Measurements from ENCODE around the gene LDLRAD1.

GRCh38 chr1:54018635-54019034 lies 649 bp upstream of the LDLRAD1 start:
- TF ChIP-seq SIN3A (IDR thresholded peaks at IDR 0.05; ENCODE audit: borderline replicate concordance, insufficient read depth, low read length): no peak
- no peak for TF ChIP-seq REST (IDR thresholded peaks at IDR 0.05; ENCODE audit: insufficient read depth in 1 of 2, low read depth in 2 of 2, low read length in 2 of 2)
- no peak for TF ChIP-seq TAF1 (IDR thresholded peaks at IDR 0.05; ENCODE audit: borderline replicate concordance, insufficient read depth, low read length)
